NB4 (cell line): Measurements from ENCODE around the gene AQR.

ENCODE experiments used
- CTCF ChIP-seq: IDR thresholded peaks from one replicate; pipeline ENCODE4 v1.5.1; 2012; ENCODE audit warnings: low read depth, low read length
- MAX ChIP-seq: IDR thresholded peaks from 2 replicates; pipeline ENCODE4 v1.6.1; 2011; ENCODE audit warnings: low read depth, low read length
- MYC ChIP-seq: IDR thresholded peaks from 2 replicates; pipeline ENCODE4 v1.6.1; 2011; ENCODE audit warnings: low read depth, low read length
- POLR2A ChIP-seq: IDR thresholded peaks from 2 replicates; pipeline ENCODE4 v1.6.1; 2011; ENCODE audit warnings: mild to moderate bottlenecking; ENCODE audit not compliant: insufficient read length; ENCODE audit errors: extremely low read depth

GRCh38 chr15:34933432-34933975 is 36.0 kb downstream of the AQR start:
- no peak for TF ChIP-seq CTCF
- TF ChIP-seq MAX = no peak
- TF ChIP-seq POLR2A = no peak
- TF ChIP-seq MYC = no peak
